SK-MEL-5 (cell line): ENCODE data around the gene TMEM203. TPM values are rescaled to one million over a fixed set of nuclear protein-coding genes. Genes with fewer than 3 reads are reported as not detected.
"Not testable (repeated sequence)": the region's sequence is repeated elsewhere in the genome, so short reads cannot be mapped to it uniquely, and the experiment has no call there.

Experiments used
- DNase-seq: peaks from one replicate; pipeline ENCODE4 v3.0.0-alpha.2; 2016; ENCODE audit warnings: low read depth, low spot score
- in situ Hi-C: cut with HindIII; loops from 2 replicates; pipeline ENCODE4 v1.10.0; 2016; ENCODE audit warnings: low sequenced_read_pairs, high pct_unique_total_duplicates, low pct_unique_long_range_greater_than_20kb
- total RNA-seq: library from RNA; depleted of rRNA; stranded (reverse); fragments of >200 nt; shearing (Covaris generic); gene quantifications from 2 replicates; pipeline ENCODE4 v1.2.3, GENCODE V29; 2014

TMEM203 gene
- total RNA-seq, 1 experiment from 2014 or later = 38.3 TPM

DNA sequence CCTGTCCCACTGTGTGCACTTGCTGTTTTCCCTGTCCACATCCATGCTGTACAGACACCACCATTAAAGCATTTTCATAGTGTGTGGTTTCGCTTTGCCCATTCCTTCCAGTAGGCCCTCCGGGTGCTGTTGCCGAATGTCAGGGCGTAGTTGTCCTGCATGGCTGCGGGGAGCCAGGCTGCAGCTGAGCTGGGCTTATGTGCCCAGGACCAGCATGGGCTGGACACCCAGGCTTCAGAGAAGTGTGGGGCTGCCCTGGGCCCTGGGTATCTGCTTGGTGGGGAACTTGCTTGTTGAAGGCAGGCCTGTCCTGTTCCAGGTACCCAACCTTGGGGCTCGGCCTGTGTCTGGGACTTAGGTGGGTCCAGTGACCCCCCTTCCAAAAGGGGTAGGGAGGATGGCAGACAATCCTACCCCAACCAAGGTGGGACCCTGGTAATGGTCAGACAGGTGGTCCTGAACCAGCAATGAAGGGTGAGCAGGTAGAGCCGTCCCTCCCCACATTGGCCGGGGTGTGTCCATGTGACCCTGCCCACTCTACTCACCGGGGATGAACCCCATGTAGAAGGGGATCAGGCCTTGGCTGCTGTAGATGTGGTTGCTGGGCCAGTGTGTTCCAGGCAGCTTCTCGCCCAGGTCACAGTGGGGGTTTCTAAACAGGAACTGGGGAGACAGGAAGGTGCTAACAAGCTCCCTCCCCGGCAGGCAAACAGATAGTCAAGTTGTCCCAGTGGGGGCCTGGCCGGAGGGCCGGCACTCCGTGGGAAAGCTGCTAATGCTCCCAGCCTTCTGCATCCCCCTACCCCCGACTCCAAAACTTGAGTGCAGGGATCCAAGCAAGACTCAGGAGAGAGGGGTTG is 38.4 kb upstream of the TMEM203 start:
- in situ Hi-C loops = no loop called here
- no peak for DNase-seq

DNA sequence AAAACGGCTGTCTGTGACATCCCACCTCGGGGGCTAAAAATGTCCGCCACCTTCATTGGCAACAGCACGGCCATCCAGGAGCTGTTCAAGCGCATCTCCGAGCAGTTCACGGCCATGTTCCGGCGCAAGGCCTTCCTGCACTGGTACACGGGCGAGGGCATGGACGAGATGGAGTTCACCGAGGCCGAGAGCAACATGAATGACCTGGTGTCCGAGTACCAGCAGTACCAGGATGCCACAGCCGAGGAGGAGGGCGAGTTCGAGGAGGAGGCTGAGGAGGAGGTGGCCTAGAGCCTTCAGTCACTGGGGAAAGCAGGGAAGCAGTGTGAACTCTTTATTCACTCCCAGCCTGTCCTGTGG is 37.8 kb upstream of the TMEM203 start:
- in situ Hi-C loops = not testable (repeated sequence)

DNA sequence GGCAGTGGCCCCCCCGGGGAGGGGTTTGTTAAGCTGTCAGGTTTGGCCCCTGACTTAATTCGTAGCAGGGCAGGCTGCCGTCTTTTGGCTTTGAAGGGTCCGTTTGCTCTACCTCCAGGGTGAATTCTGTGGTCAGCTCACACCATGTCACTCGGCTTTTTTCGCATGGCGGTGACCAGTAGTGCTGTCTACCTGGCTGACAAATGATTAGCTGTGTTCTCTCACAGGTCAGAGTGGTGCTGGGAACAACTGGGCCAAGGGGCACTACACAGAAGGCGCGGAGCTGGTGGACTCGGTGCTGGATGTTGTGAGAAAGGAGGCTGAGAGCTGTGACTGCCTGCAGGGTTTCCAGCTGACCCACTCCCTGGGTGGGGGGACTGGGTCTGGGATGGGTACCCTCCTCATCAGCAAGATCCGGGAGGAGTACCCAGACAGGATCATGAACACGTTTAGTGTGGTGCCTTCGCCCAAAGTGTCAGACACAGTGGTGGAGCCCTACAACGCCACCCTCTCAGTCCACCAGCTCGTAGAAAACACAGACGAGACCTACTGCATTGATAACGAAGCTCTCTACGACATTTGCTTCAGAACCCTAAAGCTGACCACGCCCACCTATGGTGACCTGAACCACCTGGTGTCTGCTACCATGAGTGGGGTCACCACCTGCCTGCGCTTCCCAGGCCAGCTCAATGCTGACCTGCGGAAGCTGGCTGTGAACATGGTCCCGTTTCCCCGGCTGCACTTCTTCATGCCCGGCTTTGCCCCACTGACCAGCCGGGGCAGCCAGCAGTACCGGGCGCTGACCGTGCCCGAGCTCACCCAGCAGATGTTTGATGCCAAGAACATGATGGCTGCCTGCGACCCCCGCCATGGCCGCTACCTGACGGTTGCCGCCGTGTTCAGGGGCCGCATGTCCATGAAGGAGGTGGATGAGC is 37.1 kb upstream of the TMEM203 start:
- in situ Hi-C loops = no loop called here
- no peak for DNase-seq

More for the DNA sequence above, 37.8 kb upstream of the TMEM203 start:
- not testable (repeated sequence) for DNase-seq

DNA sequence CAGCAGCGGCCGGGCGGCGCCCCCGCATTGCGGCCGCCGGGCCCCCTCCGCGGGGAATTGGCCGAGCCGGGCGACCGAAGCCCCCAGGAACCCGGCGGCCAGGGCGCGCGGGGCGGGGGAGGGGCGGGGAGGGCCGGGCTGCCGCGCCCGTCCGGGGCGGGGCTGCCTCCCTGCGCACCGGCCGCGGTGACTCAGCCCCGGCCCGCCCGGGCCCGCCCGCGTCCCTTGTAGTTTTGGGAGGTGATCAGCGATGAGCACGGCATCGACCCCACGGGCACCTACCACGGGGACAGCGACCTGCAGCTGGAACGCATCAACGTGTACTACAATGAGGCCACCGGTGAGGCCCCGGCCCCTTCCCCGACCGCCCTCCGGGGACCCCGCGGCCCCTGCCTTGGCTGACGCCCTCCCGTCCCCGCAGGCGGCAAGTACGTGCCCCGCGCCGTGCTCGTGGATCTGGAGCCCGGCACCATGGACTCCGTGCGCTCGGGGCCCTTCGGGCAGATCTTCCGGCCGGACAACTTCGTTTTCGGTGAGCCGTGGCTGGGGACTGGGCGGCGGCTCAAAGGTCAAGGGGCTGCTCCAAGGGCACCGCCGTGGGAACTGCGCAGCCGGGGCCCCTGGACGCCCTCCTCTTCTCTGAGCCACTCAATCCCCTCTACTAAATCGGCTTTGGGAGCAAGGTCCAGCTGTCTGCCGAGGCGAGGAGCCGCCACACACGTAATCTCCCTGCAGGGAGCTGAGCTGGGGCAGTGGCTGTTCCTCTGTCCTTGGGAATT is 36.2 kb upstream of the TMEM203 start:
- no peak for DNase-seq

DNA sequence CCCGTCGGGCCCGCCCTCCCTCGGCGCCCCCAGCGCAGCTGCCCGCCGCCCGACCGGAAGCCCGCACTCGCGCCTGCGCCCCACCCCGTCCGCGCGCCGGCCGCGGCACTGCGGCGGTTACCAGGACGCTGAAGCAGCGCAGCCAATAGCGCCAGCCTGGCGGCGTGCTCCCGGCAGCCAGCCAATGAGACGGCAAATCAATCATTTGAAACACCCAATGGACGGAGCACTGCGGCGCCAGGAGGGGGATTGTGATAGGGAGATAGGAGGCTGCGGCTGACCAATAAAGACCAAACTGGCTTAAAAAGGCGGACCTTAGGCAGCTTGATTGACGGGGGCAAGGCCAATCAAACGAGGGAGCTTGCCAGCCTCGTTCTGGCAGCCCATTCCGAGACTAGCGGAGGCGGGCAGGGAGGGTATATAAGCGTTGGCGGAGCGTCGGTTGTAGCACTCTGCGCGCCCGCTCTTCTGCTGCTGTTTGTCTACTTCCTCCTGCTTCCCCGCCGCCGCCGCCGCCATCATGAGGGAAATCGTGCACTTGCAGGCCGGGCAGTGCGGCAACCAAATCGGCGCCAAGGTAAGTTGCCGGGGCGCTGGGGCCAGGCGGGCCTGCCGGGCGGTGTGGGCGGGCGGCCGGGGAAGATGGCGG is 35.5 kb upstream of the TMEM203 start, which contains the start of gene TUBB4B:
TUBB4B (plus strand) TSS at position 447 of the 649 bp plus-strand sequence; CDS start at position 521, 74 bp downstream.
- in situ Hi-C loops = no loop called here
- peak; percentile 100 for DNase-seq

More for the DNA sequence above, 36.2 kb upstream of the TMEM203 start:
- in situ Hi-C loops = no loop called here

DNA sequence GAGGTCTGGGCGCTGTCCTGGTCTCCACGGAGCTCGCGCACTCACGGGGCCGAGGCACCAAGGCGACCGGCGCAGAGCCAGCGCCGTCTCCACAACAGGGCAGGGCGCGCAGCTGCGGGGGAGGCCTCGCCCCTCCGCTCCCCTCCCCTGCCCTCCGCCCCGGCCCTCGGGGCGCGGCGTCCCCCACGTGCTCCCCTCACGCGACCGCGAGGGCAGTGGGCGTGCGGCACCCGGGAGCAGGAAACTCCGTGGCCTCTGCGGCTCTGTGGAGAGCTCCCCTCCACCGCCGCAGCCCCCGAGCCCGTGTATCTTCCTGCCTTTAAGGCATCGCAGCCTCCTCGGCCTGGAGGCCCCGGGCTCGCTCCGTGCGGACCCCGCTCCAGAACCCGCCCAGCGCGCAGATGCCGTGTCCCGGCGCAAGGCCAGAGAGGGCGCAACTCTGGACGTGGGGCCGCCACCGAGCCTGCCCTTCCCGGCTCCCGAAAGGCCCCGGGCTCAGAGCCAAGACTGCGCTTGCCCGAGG is 34.9 kb upstream of the TMEM203 start:
- in situ Hi-C loops = no loop called here
- peak; percentile 75 for DNase-seq

DNA sequence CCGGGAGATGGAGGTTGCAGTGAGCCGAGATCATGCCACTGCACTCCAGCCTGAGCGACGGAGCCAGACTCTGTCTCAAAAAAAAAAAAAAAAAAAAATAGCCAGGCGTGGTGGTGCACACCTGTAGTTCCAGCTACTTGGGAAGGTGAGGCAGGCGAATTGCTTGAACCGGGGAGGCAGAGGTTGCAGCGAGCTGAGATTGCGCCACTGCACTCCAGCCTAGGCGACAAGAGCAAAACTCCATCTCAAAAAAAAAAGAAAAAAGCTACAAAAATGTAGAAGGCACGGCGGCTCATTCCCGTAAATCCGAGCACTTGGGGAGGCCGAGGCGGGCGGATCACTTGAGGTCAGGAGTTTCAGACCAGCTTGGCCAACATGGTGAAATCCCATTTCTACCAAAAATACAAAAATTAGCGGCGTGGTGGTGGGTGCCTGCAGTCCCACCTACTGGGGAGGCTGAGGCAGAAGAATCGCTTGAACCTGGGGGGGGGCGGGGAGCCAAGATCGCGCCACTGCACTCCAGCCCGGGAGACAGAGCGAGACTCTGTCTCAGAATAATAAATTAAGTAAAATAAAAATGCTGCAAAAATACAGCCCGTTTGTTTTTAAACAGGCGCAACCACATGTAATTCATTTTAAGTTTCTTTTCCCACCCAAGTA is 34.2 kb upstream of the TMEM203 start:
- in situ Hi-C loops, DNase-seq: not testable (repeated sequence)

DNA sequence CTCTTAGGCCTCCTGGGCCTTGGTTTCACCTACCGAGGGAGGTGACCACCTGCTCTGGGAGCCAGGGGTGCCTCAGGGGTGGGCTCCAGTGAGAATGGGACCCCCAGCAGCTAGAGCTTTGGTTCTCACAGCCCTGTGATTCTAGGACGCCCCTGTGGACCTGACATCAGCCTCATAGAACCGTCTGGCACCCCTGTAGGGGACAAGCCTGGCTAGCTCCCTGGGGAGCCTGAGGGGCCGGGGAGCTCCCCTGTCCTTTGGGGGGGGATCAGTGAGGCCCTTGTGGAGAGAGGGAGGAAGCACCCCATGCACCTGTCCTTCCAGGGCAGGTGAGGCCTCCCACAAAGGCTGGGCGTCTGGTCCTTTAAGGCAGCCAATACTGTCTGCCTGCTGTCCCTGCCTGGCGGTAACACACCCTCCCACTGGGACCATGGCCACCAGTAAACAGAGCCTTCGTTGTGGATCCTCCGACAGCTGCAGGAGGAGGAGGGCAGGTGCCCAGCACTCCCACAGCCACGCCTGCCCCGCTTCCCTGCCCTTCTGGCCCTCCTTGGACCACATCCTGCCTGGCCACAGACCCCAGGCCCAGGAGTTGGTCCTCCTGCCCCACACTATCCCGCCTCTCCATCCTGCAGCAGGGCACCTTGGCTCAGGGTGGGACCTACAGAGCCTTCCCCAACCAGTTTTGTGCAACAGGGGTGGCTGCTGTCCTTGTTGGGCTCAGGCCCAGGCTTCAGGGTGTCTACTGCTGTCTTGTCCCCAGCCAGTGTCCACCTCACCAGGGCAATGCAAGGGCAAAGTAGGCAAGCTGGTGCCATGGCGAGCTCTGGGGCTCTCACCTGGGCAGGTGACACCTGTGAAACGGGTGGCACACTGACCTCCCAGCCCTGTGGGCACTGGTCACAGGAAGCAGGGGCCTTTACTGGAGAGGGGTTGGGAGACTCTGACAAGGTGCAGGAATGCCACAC is 32.6 kb upstream of the TMEM203 start:
- DNase-seq = no peak
- in situ Hi-C loops = no loop called here

DNA sequence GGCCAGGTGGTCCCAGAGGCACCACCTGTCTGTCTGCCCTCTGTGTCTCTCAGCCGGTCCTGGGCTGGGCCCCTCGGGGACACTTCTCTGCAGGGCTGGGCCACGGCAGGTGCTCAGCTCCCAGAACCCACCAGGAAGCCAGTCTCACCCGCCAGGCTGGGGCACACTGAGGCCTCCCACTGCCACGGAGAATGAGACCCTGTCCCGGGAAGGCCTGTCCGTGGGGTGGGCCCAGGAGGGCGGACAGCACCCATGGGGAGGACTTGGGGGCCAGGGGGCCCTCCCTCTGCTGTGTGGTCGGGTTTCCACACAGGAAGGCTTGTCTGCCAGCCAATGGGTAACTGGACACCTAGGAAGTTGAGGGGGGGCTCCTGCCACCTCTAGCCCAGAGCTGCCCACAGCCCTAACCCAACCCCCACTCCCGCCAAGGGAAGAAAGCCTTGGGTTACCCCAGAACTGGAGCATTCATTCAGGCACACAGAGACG is 31.5 kb upstream of the TMEM203 start:
- in situ Hi-C loops = no loop called here

DNA sequence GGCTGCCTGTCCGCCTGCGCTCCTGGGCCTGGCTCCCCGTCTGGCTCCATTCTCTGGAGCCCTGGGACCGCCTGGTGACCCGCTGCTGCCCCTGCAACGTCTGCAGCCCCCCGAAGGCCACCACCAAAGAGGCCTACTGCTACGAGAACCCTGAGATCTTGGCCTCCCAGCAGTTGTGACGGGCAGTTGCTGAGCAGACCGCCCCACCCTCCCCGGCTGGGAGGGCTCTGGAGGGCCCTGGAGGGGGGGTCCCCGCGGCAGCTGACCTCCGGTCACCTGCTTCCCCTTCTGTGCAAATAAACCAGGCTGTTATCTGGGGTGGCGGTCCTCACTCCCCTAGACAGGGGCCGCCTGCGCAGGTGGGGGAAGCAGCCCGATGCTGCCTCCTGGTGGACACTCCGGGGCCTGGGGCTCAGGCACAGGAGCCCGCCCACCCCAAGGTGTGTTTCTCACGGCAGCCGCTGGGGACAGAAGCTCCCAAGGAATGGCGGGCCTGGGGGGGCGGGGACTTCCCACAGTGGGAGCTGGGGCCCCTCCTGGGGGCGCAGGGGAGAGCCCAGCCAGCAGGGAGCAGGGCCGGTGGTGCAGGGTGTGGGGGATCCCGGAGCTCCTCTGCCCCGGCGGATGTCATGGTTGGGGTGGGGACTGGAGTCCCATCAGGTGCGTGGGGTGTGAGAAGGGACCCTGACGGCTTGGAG is 30.9 kb upstream of the TMEM203 start:
- in situ Hi-C loops = no loop called here
- DNase-seq = peak; percentile 83

More for the DNA sequence above, 31.5 kb upstream of the TMEM203 start:
- DNase-seq = no peak

DNA sequence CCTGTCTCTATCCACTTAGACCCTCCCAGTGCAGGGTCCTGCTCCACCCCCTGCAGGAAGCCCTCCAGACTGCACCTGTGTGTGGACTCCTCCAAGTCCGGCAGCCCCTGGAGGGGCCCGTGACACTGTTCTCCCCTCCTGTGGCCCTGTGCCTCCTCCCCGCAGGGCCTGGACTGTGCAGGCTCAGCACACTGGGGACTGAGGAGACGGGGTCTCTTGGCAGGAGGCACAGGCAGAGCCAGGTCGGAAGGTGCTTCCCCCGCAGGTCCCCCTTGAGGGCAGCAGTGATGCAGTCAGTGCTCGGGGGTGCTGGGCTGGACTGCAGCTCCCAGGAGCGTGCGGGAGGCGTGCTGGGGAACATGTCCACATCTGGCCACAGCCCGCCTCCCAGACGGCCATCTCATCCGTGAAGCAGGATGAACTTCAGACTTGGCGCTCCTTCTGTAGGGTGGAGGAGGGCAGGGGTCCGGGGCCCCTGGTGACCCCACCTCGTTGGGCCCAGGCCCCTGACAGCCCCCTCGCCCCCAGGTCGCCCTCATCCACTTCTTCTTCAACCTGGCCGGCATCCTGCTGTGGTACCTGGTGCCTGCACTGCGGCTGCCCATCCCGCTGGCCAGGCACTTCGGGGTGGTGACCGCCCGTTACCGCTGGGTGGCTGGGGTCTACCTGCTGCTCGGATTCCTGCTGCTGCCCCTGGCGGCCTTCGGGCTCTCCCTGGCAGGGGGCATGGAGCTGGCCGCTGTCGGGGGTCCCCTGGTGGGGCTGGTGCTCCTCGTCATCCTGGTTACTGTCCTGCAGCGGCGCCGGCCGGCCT is 30.2 kb upstream of the TMEM203 start:
- in situ Hi-C loops = no loop called here
- no peak for DNase-seq

DNA sequence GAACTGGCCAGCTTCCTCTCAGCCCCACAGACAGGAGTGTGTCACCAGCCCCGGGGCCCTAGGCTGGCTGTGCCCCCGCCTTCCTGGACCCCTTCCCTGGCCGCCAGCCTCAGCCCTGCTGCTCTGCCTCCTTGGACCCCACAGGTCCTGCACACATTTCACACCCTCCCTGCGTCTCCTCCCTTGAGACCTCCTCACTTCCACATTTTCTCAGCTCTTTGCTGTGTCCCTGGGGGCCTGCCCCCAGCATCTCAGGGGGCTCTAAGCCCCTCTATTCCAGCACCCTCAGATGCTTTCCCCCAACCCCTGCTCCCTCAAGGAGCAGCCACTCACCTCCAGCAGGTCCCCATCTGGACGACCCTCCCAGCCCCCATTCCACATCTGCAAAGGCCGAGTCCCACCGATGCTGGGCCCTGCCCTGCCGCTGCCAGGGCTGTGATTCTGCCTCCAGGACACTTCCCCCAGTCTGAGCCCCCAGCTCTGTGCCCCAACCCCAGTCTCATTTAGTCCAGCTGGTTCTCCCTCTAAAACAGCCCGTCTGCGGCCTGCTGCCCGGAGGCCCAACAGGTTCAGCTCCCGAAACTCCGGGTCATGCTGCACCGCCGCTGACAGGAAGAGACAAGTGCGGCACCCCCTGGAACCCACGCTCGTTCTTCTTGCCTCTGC is 29.4 kb upstream of the TMEM203 start:
- in situ Hi-C loops = no loop called here
- no peak for DNase-seq

DNA sequence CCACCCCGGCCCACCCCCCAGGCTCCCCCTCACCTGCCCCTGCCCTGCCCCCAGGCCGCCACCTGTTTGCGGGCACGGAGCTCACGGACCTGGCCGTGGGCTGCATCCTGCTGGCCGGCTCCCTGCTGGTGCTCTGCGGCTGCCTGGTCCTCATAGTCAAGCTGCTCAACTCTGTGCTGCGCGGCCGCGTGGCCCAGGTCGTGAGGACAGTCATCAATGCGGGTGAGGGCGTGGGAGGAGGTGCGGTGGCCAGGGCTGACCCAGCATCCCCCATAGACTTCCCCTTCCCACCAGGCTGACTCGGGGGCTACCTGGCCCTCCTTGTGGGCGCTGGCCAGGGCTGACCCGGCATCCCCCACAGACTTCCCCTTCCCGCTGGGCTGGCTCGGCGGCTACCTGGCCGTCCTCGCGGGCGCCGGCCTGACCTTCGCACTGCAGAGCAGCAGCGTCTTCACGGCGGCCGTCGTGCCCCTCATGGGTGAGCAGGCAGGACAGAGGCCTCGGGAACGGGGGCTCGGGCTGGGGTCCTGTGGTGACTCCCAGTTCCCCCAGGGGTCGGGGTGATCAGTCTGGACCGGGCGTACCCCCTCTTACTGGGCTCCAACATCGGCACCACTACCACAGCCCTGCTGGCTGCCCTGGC is 28.7 kb upstream of the TMEM203 start:
- DNase-seq = no peak
- in situ Hi-C loops = no loop called here
